GM13976 (cell line): Measurements from ENCODE around the gene PRKCA.

Experiments used
- DNase-seq: peaks from one replicate; pipeline ENCODE4 v3.0.0; 2012; ENCODE audit warnings: low spot score
- CTCF ChIP-seq: IDR thresholded peaks from 2 replicates; pipeline ENCODE4 v1.5.1; 2012; ENCODE audit warnings: borderline replicate concordance, mild to moderate bottlenecking; ENCODE audit not compliant: insufficient read depth; ENCODE audit errors: extremely low read depth, missing control alignments, control extremely low read depth
- in situ Hi-C: fragments of 300-500 bp; cut with MboI; formaldehyde crosslinking; loops from one replicate; pipeline ENCODE4 v1.12.0; 2022; ENCODE audit warnings: low sequenced_read_pairs, mixed read lengths, inconsistent platforms; ENCODE audit not compliant: unreplicated experiment

The PRKCA gene

DNA sequence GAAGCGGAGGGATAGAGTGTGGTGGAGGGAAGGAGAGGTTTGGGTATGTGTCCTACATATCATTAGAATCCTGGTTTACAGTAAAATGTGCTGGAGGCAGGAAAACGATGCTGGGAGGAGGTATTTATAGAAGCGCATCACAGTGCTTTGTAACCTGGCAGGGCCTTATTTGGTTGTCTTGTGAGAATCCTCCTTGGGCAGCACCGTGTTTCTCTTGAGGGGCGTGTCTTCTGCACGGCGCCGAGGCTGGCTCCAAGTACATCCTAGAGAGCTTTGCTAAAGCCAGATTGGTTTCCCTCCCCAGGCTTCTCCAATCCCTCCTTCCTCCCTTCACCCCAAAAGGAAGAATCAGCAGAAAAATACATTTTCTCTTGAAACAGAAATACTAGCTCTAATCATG lies 556.9 kb downstream of the PRKCA start:
- no peak for TF ChIP-seq CTCF
- no peak for DNase-seq
- in situ Hi-C loops, result no loop called here

- in situ Hi-C loops, result no loop called here
- DNase-seq, result no peak
- no peak for TF ChIP-seq CTCF
Measured at GRCh38 chr17:66860204-66860603, 557.8 kb downstream of the PRKCA start.
